Activated CD8-positive, alpha-beta T cell treated with anti-CD3 and anti-CD28 coated beads, Interleukin-2, amount 10 ng/mL, durations not matched to agents 7 days and 5 days (primary cell): ENCODE results near the gene SH3TC1. TPM values are rescaled to one million over a fixed set of nuclear protein-coding genes. Genes with fewer than 3 reads are reported as not detected.

ENCODE experiments used
- total RNA-seq, 2 experiments: library from RNA; stranded (reverse); gene quantifications; one replicate each; pipeline ENCODE4 v1.2.3, GENCODE V29; 2021

SH3TC1 gene
- total RNA-seq, 2 experiments from 2014 or later = 6.3 to 7.3 TPM

Other genes starting within 250 kb of the SH3TC1 start
- gene ABLIM2, start 40.5 kb upstream of the SH3TC1 start, total RNA-seq = under 1 TPM; 0.42 to 0.55 TPM
- not detected for gene HTRA3, start 70.5 kb downstream of the SH3TC1 start, total RNA-seq
- gene ACOX3, start 241.4 kb downstream of the SH3TC1 start, total RNA-seq = 10 to 100 TPM; 13.2 to 13.6 TPM
- 10 to 100 TPM; 18.5 to 22.2 TPM for gene TRMT44, start 241.5 kb downstream of the SH3TC1 start, total RNA-seq